ENCODE measurements around the gene SNX9. TPM values are rescaled to one million over a fixed set of nuclear protein-coding genes. Genes with fewer than 3 reads are reported as not detected.

SNX9 gene
- total and polyA plus RNA-seq, 10 of the 15 experiments (the other 5 are each of a cell fraction or from before 2014, with no cell fraction given): 0.03 to 2.0 (median 0.37) TPM

GRCh38 chr6:157987788-157988699 is 165.0 kb downstream of the SNX9 start:
- H4K20me1 ChIP-seq (ENCODE audit: control insufficient read depth, insufficient read depth): no peaks in the 10 kb centered on the region
- intact Hi-C loops (cut with micrococcal nuclease; ENCODE audit: unreplicated experiment) (no loop called here), in situ Hi-C loops (cut with MboI) (no loop called here)
- H3K27me3 ChIP-seq (replicated peaks in 1 of 2; ENCODE audit: control insufficient read depth in 2 of 2, insufficient read depth in 2 of 2, low read length in 1 of 2): no peaks in the 10 kb centered on the region
- ATAC-seq: no peak
- no TSS peak for BruUV-seq (replicated peaks)
- TF ChIP-seq BRCA1 (IDR thresholded peaks at IDR 0.05; ENCODE audit: low read depth, low read length): no peak
- no peak for TF ChIP-seq RELB (IDR thresholded peaks at IDR 0.05; ENCODE audit: low read depth)
- ChIA-PET RAD21 (ENCODE audit: unreplicated experiment) (no interaction called here), SMC1A (ENCODE audit: uncharacterized antibody, unreplicated experiment) (no interaction called here), CTCF (no interaction called here), POLR2A (no interaction called here)
- no peak overlapping the region for H2AFZ ChIP-seq (ENCODE audit: control insufficient read depth, low read depth, low read length)
- H3K36me3 ChIP-seq (ENCODE audit: control insufficient read depth in 2 of 2, insufficient read depth in 2 of 2, low read length in 1 of 2): no peaks in the 10 kb centered on the region; a peak in 1 of 4 replicates
- DNase-seq (ENCODE audit: low read depth, low spot score): no peak
- H3K9me3 ChIP-seq (replicated peaks; ENCODE audit: control insufficient read depth, insufficient read depth, low read length): no peaks in the 10 kb centered on the region
- 78% methylated on average over 20 of the region's 20 CpGs for WGBS (ENCODE audit: insufficient coverage, insufficient replicate concordance, low lambda C conversion rate, missing lambda C conversion rate)
- H3K9ac ChIP-seq (ENCODE audit: control insufficient read depth, insufficient read depth, low read length): no peak overlapping the region
- peaks cover 3% of the 10 kb centered on the region for H3K4me1 ChIP-seq (ENCODE audit: control insufficient read depth, insufficient read depth, low read length)
- H3K4me2 ChIP-seq (ENCODE audit: control insufficient read depth, insufficient read depth): no peak overlapping the region
- no peak overlapping the region for H3K27ac ChIP-seq (ENCODE audit: control insufficient read depth, insufficient read depth)
- H3K79me2 ChIP-seq (ENCODE audit: control insufficient read depth, insufficient read depth, low read length): peaks cover 8% of the 10 kb centered on the region
- no peak for FAIRE-seq
- no peak overlapping the region for H3K4me3 ChIP-seq

GRCh38 chr6:157988700-157989063 is 165.6 kb downstream of the SNX9 start:
- no peak overlapping the region for H3K27ac ChIP-seq (ENCODE audit: control insufficient read depth, insufficient read depth)
- H3K4me2 ChIP-seq (ENCODE audit: control insufficient read depth, insufficient read depth): no peak overlapping the region
- no peak overlapping the region for H2AFZ ChIP-seq (ENCODE audit: control insufficient read depth, low read depth, low read length)
- no peaks in the 10 kb centered on the region for H3K9me3 ChIP-seq (replicated peaks; ENCODE audit: control insufficient read depth, insufficient read depth, low read length)
- CTCF ChIA-PET: no interaction called here
- BruUV-seq (replicated peaks): no TSS peak
- POLR2A ChIA-PET: no interaction called here
- no peak overlapping the region for H3K4me3 ChIP-seq
- in situ Hi-C loops (cut with MboI): no loop called here
- H4K20me1 ChIP-seq (ENCODE audit: control insufficient read depth, insufficient read depth): no peaks in the 10 kb centered on the region
- 91% methylated on average over 8 of the region's 8 CpGs for WGBS (ENCODE audit: insufficient coverage, insufficient replicate concordance, low lambda C conversion rate, missing lambda C conversion rate)
- no peak for ATAC-seq
- H3K4me1 ChIP-seq (ENCODE audit: control insufficient read depth, insufficient read depth, low read length): peaks cover 3% of the 10 kb centered on the region
- FAIRE-seq: no peak
- H3K36me3 ChIP-seq (ENCODE audit: control insufficient read depth in 2 of 2, insufficient read depth in 2 of 2, low read length in 1 of 2): no peaks in the 10 kb centered on the region; a peak in 1 of 4 replicates
- RAD21 ChIA-PET (ENCODE audit: unreplicated experiment): no interaction called here
- SMC1A ChIA-PET (ENCODE audit: uncharacterized antibody, unreplicated experiment): no interaction called here
- no peak for DNase-seq (ENCODE audit: low read depth, low spot score)
- no peak overlapping the region for H3K9ac ChIP-seq (ENCODE audit: control insufficient read depth, insufficient read depth, low read length)
- H3K79me2 ChIP-seq (ENCODE audit: control insufficient read depth, insufficient read depth, low read length): peaks cover 8% of the 10 kb centered on the region
- H3K27me3 ChIP-seq (replicated peaks in 1 of 2; ENCODE audit: control insufficient read depth in 2 of 2, insufficient read depth in 2 of 2, low read length in 1 of 2): no peaks in the 10 kb centered on the region
- intact Hi-C loops (cut with micrococcal nuclease; ENCODE audit: unreplicated experiment): no loop called here
- TF ChIP-seq IKZF1 (conservative IDR thresholded peaks at IDR 0.05) (no peak), PBX3 (IDR thresholded peaks at IDR 0.05; ENCODE audit: insufficient replicate concordance, low read depth, low read length) (no peak), EGR1 (IDR thresholded peaks at IDR 0.05; ENCODE audit: borderline replicate concordance in 1 of 2, low read depth in 2 of 2, low read length in 2 of 2) (no peak), LARP7 (IDR thresholded peaks at IDR 0.05) (no peak), HDGF (IDR thresholded peaks at IDR 0.05) (no peak), BCLAF1 (IDR thresholded peaks at IDR 0.05) (no peak), ZNF207 (IDR thresholded peaks at IDR 0.05; ENCODE audit: borderline replicate concordance) (no peak), CBFB (IDR thresholded peaks at IDR 0.05; ENCODE audit: low read depth) (no peak), KAT2A (conservative IDR thresholded peaks at IDR 0.05; ENCODE audit: control insufficient read depth, low read depth, low read length) (no peak)
